Lower leg skin (tissue), 4 donors: Measurements from ENCODE around the gene CACNA1G. TPM values are rescaled to one million over a fixed set of nuclear protein-coding genes. Genes with fewer than 3 reads are reported as not detected.

Experiments
- DNase-seq, 2 donors: peaks; one replicate each; pipeline ENCODE4 v3.0.0-alpha.2; 2019; ENCODE audit warnings: low spot score in 2 of 2
- H3K4me3 ChIP-seq: fragments of 200-600 bp; sonication (generic); 2 replicates; pipeline ENCODE4 v1.5.1; 2017; ENCODE audit warnings: mild to moderate bottlenecking, low read depth; ENCODE audit not compliant: poor library complexity, severe bottlenecking
- CTCF ChIP-seq, 3 donors: fragments of 450-650 bp; IDR thresholded peaks; one replicate each; pipeline ENCODE4 v1.5.1; 2016; ENCODE audit warnings: antibody characterized with exemption in 3 of 3, mild to moderate bottlenecking in 3 of 3, moderate library complexity in 2 of 3
- POLR2A ChIP-seq, 2 donors: fragments of 450-650 bp; IDR thresholded peaks; one replicate each; pipeline ENCODE4 v1.6.1; 2016 to 2017; ENCODE audit warnings: antibody characterized with exemption in 2 of 2, mild to moderate bottlenecking in 1 of 2, moderate library complexity in 1 of 2
- WGBS, 2 donors: methylation state at CpG; one replicate each; pipeline ENCODE4 v1.1.5; 2018; 5-methylcytosine and 5-hydroxymethylcytosine counted together
- intact Hi-C: fragments of 100-400 bp; cut with DNase I; formaldehyde crosslinking; loops from one replicate; pipeline ENCODE4 v1.15.0; 2023; ENCODE audit warnings: low total_unique reads
- total RNA-seq, 4 donors: library from RNA; depleted of rRNA; stranded (reverse); fragments of >200 nt; gene quantifications; one replicate each; pipeline ENCODE4 v1.1.0, GENCODE V29; 2016

The CACNA1G gene
- total RNA-seq, 4 donors from 2014 or later = 1.3 to 3.1 (median 1.8) TPM

- intact Hi-C loops = loop anchor here (5.0 kb wide), 1 partner anchor 52 kb away; no protein-coding TSS in a partner anchor
- no peak overlapping the region for H3K4me3 ChIP-seq
- DNase-seq = no peak
- 54 to 56% methylated on average over 7 of the region's 7 CpGs for WGBS, 2 donors
- TF ChIP-seq CTCF (IDR thresholded peaks at IDR 0.05) (peak in 1 of 3 donors; percentile 67), POLR2A (IDR thresholded peaks at IDR 0.05) (no peak)
Measured at GRCh38 chr17:50630524-50631194, 70.1 kb downstream of the CACNA1G start.

- TF ChIP-seq POLR2A (IDR thresholded peaks at IDR 0.05) = no peak
- TF ChIP-seq CTCF (IDR thresholded peaks at IDR 0.05) = no peak
- no peak overlapping the region for H3K4me3 ChIP-seq
- intact Hi-C loops = loop anchor here (5.0 kb wide), 1 partner anchor 51 kb away; no protein-coding TSS in a partner anchor
- no peak for DNase-seq
- 61 to 69% methylated on average over 11 of the region's 11 CpGs for WGBS, 2 donors
Measured at GRCh38 chr17:50631195-50631907, 70.8 kb downstream of the CACNA1G start.

GRCh38 chr17:50631908-50632571 is 71.5 kb downstream of the CACNA1G start:
- intact Hi-C loops = loop anchor here (5.0 kb wide), 1 partner anchor 50 kb away; no protein-coding TSS in a partner anchor
- TF ChIP-seq POLR2A (IDR thresholded peaks at IDR 0.05) (no peak), CTCF (IDR thresholded peaks at IDR 0.05) (no peak)
- DNase-seq = no peak
- no peak overlapping the region for H3K4me3 ChIP-seq
- 90 to 92% methylated on average over 9 of the region's 9 CpGs for WGBS, 2 donors

- intact Hi-C loops = loop anchor here (5.0 kb wide), 1 partner anchor 50 kb away; no protein-coding TSS in a partner anchor
- H3K4me3 ChIP-seq = no peak overlapping the region
- DNase-seq = no peak
- WGBS, 2 donors = 81 to 91% methylated on average over 4 to 5 of the region's 5 CpGs
- TF ChIP-seq CTCF (IDR thresholded peaks at IDR 0.05) (no peak), POLR2A (IDR thresholded peaks at IDR 0.05) (no peak)
Measured at GRCh38 chr17:50632637-50633036, 72.1 kb downstream of the CACNA1G start.

- intact Hi-C loops = loop anchor here (5.0 kb wide), 1 partner anchor 49 kb away; no protein-coding TSS in a partner anchor
- no peak for TF ChIP-seq POLR2A (IDR thresholded peaks at IDR 0.05)
- TF ChIP-seq CTCF (IDR thresholded peaks at IDR 0.05) = no peak
- WGBS, 2 donors = 91 to 93% methylated on average over 9 of the region's 9 CpGs
- no peak overlapping the region for H3K4me3 ChIP-seq
- DNase-seq = no peak
Measured at GRCh38 chr17:50633683-50634082, 73.2 kb downstream of the CACNA1G start.
